Measurements from ENCODE around the gene ALKBH3.

ALKBH3 gene

DNA sequence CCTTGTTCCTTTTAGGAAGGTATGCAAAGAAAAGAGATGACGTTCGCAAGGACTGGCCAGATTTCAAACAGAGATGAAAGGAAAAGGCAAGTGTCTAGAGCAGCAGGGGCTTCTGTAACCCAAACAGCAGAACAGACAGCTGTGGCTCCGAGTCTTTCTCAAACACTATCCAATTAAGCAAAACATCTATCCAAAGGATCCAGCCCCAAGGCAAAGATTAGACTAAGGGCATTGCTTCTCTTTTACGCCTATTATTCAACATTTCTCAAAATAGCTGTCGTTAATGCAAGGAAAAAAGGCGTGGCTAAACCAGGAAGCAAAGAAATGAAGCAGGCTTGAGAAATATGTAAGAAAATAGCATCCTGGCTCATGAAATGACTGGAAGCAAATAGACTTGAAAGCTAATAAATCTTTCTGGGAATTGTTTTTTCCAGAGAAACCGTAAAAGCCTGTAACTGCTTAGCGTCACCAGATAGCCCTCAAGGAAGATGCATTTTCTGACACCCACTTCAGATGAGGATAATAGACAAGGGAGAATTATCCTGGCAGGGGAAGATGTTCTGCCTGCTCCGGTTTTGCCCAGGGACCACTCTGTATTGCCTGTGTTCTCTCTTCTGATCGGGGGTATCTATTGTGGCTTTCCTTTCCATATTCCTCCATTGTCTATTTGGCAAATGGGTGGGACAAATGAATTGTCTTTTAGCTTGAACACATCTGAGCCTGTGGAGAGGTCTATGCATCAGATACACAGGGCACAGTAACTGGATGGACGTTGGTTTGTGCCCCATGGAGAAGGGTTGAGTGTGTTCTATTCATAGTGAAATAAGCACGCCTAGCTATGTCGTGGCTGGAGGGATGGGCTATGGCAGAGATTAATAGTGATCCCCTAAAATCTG lies 82.0 kb downstream of the ALKBH3 start:
- DNase-seq (ENCODE audit: low read depth in 2 of 2), result no peak

GRCh38 chr11:43963279-43963620 lies 82.6 kb downstream of the ALKBH3 start:
- DNase-seq (ENCODE audit: low read depth in 2 of 2), result no peak

- DNase-seq (ENCODE audit: low read depth in 2 of 2), result no peak
These were observed 87.0 kb downstream of the ALKBH3 start for GRCh38 chr11:43967661-43968060.

- DNase-seq (ENCODE audit: low read depth in 2 of 2), result no peak
These were observed 88.1 kb downstream of the ALKBH3 start for GRCh38 chr11:43968719-43969118.

DNA sequence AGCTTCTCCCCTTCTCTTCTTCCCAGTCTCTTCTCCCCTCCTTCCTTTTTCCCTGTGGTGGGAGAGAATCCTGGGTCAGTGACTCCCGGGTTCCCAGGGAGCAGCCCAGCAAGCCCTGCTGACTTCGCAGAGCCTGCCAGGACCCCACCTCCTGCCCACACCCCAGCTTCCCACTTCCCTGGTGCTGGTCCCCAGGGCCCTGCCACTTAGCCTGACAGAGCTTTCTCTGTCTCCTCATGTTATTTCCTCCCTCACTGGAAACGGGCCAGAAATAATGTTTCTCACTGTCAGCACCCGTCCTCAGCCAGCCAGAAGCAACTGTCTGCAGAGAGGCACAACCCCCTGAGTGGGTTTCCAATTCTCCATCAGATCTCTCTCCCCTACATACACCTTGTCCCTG lies 88.9 kb downstream of the ALKBH3 start:
- DNase-seq (ENCODE audit: low read depth in 2 of 2), result no peak
